ENCODE results near the gene RBM20. TPM values are rescaled to one million over a fixed set of nuclear protein-coding genes. Genes with fewer than 3 reads are reported as not detected.

RBM20 gene
- total RNA-seq, 4 donors from 2014 or later, result 7.4 to 18.4 (median 10.2) TPM

DNA sequence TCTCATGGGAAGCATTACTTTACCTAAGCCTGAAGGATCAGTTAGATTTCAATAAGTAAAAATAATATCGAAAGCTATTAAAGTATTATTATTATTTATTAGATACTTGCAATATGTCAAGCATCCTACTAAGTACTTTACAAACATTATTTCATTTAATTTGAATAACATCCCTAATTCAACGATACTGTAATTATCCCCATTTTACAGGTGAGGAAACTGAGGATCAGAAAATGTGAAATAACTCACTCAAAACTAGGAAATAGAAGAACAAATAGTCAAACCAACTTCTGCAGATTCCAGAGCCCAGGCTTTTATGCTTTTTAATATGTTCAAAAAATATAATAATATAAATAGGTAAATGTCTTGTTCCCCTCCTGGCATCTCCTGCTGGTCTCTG lies 217.3 kb downstream of the RBM20 start:
- TF ChIP-seq, protein P1, sequence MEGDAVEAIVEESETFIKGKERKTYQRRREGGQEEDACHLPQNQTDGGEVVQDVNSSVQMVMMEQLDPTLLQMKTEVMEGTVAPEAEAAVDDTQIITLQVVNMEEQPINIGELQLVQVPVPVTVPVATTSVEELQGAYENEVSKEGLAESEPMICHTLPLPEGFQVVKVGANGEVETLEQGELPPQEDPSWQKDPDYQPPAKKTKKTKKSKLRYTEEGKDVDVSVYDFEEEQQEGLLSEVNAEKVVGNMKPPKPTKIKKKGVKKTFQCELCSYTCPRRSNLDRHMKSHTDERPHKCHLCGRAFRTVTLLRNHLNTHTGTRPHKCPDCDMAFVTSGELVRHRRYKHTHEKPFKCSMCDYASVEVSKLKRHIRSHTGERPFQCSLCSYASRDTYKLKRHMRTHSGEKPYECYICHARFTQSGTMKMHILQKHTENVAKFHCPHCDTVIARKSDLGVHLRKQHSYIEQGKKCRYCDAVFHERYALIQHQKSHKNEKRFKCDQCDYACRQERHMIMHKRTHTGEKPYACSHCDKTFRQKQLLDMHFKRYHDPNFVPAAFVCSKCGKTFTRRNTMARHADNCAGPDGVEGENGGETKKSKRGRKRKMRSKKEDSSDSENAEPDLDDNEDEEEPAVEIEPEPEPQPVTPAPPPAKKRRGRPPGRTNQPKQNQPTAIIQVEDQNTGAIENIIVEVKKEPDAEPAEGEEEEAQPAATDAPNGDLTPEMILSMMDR (IDR thresholded peaks at IDR 0.05 in 4 of 5, conservative IDR thresholded peaks at IDR 0.05 in 1 of 5), result no peak
- TF ChIP-seq POLR2A (IDR thresholded peaks at IDR 0.05), result no peak
- H3K27ac ChIP-seq, result no peak overlapping the region
- no peak overlapping the region for H3K4me3 ChIP-seq
- intact Hi-C loops (cut with DNase I; ENCODE audit: low total_unique reads) (no loop called here), in situ Hi-C loops (cut with MboI; ENCODE audit: low sequenced_read_pairs in 4 of 4) (no loop called here)
- no peaks in the 10 kb centered on the region for H3K36me3 ChIP-seq
- H3K27me3 ChIP-seq, result no peaks in the 10 kb centered on the region
- H3K4me1 ChIP-seq, result peaks cover 17 to 31% of the 10 kb centered on the region in 2 donors
- no peaks in the 10 kb centered on the region for H3K9me3 ChIP-seq
- ATAC-seq, result no peak
- no peak for DNase-seq

DNA sequence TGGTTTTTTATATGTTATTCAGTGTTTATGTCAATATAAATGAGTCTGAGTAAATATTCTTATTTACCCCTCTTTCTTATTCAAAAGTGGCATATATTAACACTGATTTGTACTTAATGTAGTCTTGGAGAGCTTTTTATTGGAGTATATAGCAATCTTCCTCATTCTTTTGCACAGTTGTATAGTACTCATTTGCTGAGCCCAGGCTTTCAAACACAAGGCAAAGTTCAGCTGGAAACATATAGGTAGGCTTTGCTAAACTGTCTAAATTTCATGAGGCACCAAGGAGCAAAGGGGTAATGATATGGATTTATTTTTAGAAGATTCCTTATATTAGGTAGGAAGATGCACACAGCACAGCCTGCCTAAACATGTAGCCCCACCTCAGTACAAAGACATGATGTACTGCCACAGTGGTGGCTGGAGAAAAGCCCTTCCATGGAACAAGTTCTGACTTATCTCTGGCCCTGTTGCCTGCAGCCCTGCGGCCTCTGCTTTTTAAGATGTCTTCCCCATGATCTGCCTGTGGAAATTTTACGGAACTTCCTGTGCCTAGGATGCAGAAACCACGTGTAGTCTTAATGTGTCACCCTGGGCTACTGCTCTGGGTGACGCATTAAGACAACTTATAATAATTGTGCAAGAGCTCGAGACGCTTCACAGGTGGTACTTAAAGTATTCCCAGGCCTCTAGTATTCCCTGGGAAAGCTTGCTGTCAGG lies 218.0 kb downstream of the RBM20 start:
- ATAC-seq, result no peak
- Histone ChIP-seq H3K9me3 (no peaks in the 10 kb centered on the region), H3K27me3 (no peaks in the 10 kb centered on the region), H3K36me3 (no peaks in the 10 kb centered on the region), H3K4me1 (peaks cover 17 to 31% of the 10 kb centered on the region in 2 donors), H3K4me3 (no peak overlapping the region), H3K27ac (no peak overlapping the region)
- intact Hi-C loops (cut with DNase I; ENCODE audit: low total_unique reads), result no loop called here
- TF ChIP-seq, protein P1 (IDR thresholded peaks at IDR 0.05 in 4 of 5, conservative IDR thresholded peaks at IDR 0.05 in 1 of 5), result no peak
- no peak for TF ChIP-seq POLR2A (IDR thresholded peaks at IDR 0.05)
- DNase-seq, result no peak
- in situ Hi-C loops (cut with MboI; ENCODE audit: low sequenced_read_pairs in 4 of 4), result no loop called here

DNA sequence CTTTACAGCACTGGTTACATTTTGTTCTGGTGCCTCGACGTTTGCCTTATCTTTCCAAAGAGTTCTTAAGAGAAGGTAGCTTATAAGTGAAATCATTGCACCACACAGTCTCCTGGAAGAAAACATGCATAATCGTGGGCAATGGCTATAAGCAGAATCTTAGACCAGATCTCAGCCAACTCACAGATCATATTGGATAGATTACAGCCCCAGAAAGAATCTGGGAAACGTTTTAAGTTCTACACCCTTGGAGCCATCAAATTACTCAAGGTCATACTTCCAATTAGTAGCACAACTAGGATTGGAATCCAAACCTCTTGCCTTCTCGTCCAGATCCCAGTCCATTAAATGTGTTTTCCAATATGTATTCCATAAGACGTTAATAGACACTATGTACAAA lies 218.8 kb downstream of the RBM20 start:
- Histone ChIP-seq H3K27me3 (no peaks in the 10 kb centered on the region), H3K4me1 (peaks cover 17 to 31% of the 10 kb centered on the region in 2 donors), H3K27ac (no peak overlapping the region), H3K9me3 (no peaks in the 10 kb centered on the region), H3K4me3 (no peak overlapping the region), H3K36me3 (no peaks in the 10 kb centered on the region)
- TF ChIP-seq, protein P1 (IDR thresholded peaks at IDR 0.05 in 4 of 5, conservative IDR thresholded peaks at IDR 0.05 in 1 of 5), result no peak
- TF ChIP-seq POLR2A (IDR thresholded peaks at IDR 0.05), result no peak
- ATAC-seq (no peak), DNase-seq (no peak)
- in situ Hi-C loops (cut with MboI; ENCODE audit: low sequenced_read_pairs in 4 of 4) (no loop called here), intact Hi-C loops (cut with DNase I; ENCODE audit: low total_unique reads) (no loop called here)

DNA sequence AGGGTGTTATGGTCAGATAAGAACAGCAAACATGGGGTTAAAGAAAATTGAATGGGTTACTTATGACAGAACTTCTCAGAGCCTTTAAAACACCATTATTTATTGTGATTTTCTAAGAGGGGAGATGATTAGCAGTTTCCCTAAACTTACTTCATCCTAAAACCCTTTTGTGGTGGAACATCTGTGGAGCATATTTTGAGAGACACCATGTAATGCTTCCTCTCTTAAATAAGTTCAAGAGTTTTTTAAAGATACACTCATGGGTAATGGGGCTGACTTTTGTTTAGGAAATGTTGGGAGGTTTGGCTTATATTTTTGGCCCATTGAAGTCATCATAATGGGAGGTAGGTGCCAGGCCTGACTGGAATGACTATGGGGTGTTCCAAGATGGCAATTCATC lies 219.2 kb downstream of the RBM20 start:
- DNase-seq (no peak), ATAC-seq (no peak)
- in situ Hi-C loops (cut with MboI; ENCODE audit: low sequenced_read_pairs in 4 of 4), result no loop called here
- H3K9me3 ChIP-seq, result no peaks in the 10 kb centered on the region
- H3K27ac ChIP-seq, result no peak overlapping the region
- no peak overlapping the region for H3K4me3 ChIP-seq
- intact Hi-C loops (cut with DNase I; ENCODE audit: low total_unique reads), result no loop called here
- TF ChIP-seq, protein P1 (IDR thresholded peaks at IDR 0.05 in 4 of 5, conservative IDR thresholded peaks at IDR 0.05 in 1 of 5), result no peak
- no peak for TF ChIP-seq POLR2A (IDR thresholded peaks at IDR 0.05)
- H3K27me3 ChIP-seq, result no peaks in the 10 kb centered on the region
- no peaks in the 10 kb centered on the region for H3K36me3 ChIP-seq
- peaks cover 17 to 31% of the 10 kb centered on the region in 2 donors for H3K4me1 ChIP-seq
